GM12874 (cell line): ENCODE data around the gene LYRM4.

Experiments used
- CTCF ChIP-seq: IDR thresholded peaks from 2 replicates; pipeline ENCODE4 v1.5.1; 2011; ENCODE audit warnings: low read depth, mild to moderate bottlenecking, control low read depth, low read length, moderate library complexity; ENCODE audit not compliant: insufficient read depth

Gene LYRM4

GRCh38 chr6:5287966-5288297 is 27.2 kb upstream of the LYRM4 start:
- TF ChIP-seq CTCF: no peak

- TF ChIP-seq CTCF: no peak
Measured at GRCh38 chr6:5287205-5287965, 26.6 kb upstream of the LYRM4 start.

- TF ChIP-seq CTCF: no peak
Measured at GRCh38 chr6:5286780-5287179, 26.0 kb upstream of the LYRM4 start.

- no peak for TF ChIP-seq CTCF
Measured at GRCh38 chr6:5285526-5285925, 24.8 kb upstream of the LYRM4 start.

GRCh38 chr6:5285081-5285480 is 24.3 kb upstream of the LYRM4 start:
- TF ChIP-seq CTCF: no peak

GRCh38 chr6:5282191-5282623 is 21.5 kb upstream of the LYRM4 start:
- no peak for TF ChIP-seq CTCF

GRCh38 chr6:5280920-5281319 is 20.2 kb upstream of the LYRM4 start:
- no peak for TF ChIP-seq CTCF
